NT2/D1 (cell line): ENCODE measurements around the gene APMAP.

Source experiments
- YY1 ChIP-seq: IDR thresholded peaks from 2 replicates; pipeline ENCODE4 v1.6.1; 2011; ENCODE audit not compliant: insufficient read length, insufficient read depth
- ZNF274 ChIP-seq: IDR thresholded peaks from 2 replicates; pipeline ENCODE4 v1.6.1; 2011; ENCODE audit warnings: mild to moderate bottlenecking, low read depth, low read length

GRCh38 chr20:24915892-24916291 lies 76.7 kb downstream of the APMAP start:
- TF ChIP-seq ZNF274: no peak
- no peak for TF ChIP-seq YY1
